Epithelial cell of proximal tubule (primary cell): ENCODE data around the gene CCSER1. TPM values are rescaled to one million over a fixed set of nuclear protein-coding genes. Genes with fewer than 3 reads are reported as not detected.

Experiments
- DNase-seq: peaks from one replicate; pipeline ENCODE4 v3.0.0-alpha.2; 2011; ENCODE audit warnings: low read depth
- H3K4me3 ChIP-seq: 2 replicates; pipeline ENCODE4 v1.5.1; 2011; ENCODE audit warnings: low read depth, mild to moderate bottlenecking, low read length
- CTCF ChIP-seq: conservative IDR thresholded peaks from 2 replicates; pipeline ENCODE4 v1.5.1; 2012; ENCODE audit warnings: low read depth, mild to moderate bottlenecking, low read length
- total RNA-seq: library from RNA; depleted of rRNA; stranded (reverse); fragments of >200 nt; gene quantifications from 2 replicates; pipeline ENCODE4 v1.2.3, GENCODE V29; 2015

Gene CCSER1
- total RNA-seq, 1 donor from 2014 or later, result not detected

- no peak for DNase-seq
- H3K4me3 ChIP-seq, result no peak overlapping the region
- no peak for TF ChIP-seq CTCF
These were observed 1156.6 kb downstream of the CCSER1 start for GRCh38 chr4:91283726-91284230.

GRCh38 chr4:91284480-91284879 is 1157.3 kb downstream of the CCSER1 start:
- TF ChIP-seq CTCF, result no peak
- DNase-seq, result no peak
- H3K4me3 ChIP-seq, result no peak overlapping the region

- no peak for DNase-seq
- TF ChIP-seq CTCF, result no peak
- no peak overlapping the region for H3K4me3 ChIP-seq
These were observed 1158.3 kb downstream of the CCSER1 start for GRCh38 chr4:91285487-91285886.

- DNase-seq, result no peak
- H3K4me3 ChIP-seq, result no peak overlapping the region
- TF ChIP-seq CTCF, result no peak
These were observed 1161.6 kb downstream of the CCSER1 start for GRCh38 chr4:91288702-91289311.

GRCh38 chr4:91298156-91298700 is 1171.0 kb downstream of the CCSER1 start:
- DNase-seq, result no peak
- H3K4me3 ChIP-seq, result no peak overlapping the region
- no peak for TF ChIP-seq CTCF

- DNase-seq, result no peak
- no peak for TF ChIP-seq CTCF
- H3K4me3 ChIP-seq, result no peak overlapping the region
These were observed 1171.6 kb downstream of the CCSER1 start for GRCh38 chr4:91298824-91299223.

- no peak for DNase-seq
These were observed 1174.9 kb downstream of the CCSER1 start for GRCh38 chr4:91302120-91302519.

More at GRCh38 chr4:91302120-91302519, 1174.9 kb downstream of the CCSER1 start:
- TF ChIP-seq CTCF, result no peak
- H3K4me3 ChIP-seq, result no peak overlapping the region
